GM18873 (cell line): ENCODE measurements around the gene SNX8.

Experiments
- ATAC-seq: cut with Tn5 transposase; IDR thresholded peaks from one replicate; pipeline ENCODE4 v1.9.1; 2021; ENCODE audit warnings: mild to moderate bottlenecking, moderate library complexity, moderate number of reproducible peaks; ENCODE audit not compliant: unreplicated experiment, low FRiP score

Gene SNX8

DNA sequence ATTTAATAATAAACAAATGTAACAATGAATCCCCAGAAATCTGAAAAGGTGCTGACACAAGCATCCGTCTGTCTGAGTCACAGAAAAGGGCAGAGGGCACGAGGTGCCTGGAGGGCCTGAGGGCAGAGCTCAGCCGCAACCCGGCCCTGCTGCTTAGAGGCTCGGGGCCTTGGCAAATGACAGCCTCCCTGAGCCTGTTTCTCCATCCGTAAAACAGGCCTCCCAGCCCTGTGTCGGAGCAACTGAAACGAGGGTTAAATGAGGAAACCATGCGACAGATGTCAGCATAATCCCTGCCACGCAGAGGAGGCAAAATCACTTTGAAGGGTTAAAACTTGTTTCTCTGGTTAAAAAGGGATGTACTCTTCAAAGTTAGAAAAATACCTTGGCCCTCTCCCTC is 47.3 kb downstream of the SNX8 start:
- ATAC-seq: no peak

DNA sequence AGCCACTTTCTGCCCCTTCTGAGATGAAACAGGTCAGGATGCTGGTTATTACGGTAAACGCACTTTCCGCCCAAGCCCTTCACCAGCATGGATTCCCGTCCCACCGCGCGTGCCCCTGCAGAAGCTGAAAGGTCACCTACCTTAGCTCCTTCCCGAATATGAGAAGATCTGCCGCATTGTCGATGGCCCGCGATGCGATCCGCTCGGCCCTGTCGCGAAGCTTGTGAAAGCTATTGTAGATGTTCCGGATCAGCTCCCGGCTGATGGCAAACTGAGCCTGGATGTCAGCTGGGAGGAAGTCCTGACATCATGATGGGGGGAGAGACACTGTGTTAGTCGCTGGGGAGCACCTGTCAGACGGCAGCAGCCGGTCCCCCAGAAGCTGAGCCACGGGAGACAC is 50.1 kb downstream of the SNX8 start:
- ATAC-seq: no peak

DNA sequence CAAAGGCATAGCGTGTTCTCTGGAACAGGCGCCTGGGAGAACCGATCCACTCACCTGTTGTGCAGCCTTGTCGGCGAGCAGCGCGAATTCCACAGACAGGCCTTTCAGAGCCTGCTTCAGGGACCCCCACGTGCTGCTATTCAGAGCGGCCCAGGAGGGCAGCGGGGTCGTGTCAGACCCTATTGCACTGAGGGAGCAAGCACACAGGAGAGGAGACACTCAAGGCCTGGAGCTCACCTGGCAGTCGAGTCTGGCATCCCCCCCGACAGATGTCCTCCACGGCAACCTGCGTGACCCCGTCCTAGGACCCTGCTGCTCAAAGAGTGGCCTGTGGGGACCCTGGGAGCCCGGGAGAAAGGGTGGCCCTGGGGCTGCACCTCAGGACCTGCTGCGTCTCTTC is 51.1 kb downstream of the SNX8 start:
- no peak for ATAC-seq

GRCh38 chr7:2261611-2262010 is 52.6 kb downstream of the SNX8 start:
- ATAC-seq: no peak

DNA sequence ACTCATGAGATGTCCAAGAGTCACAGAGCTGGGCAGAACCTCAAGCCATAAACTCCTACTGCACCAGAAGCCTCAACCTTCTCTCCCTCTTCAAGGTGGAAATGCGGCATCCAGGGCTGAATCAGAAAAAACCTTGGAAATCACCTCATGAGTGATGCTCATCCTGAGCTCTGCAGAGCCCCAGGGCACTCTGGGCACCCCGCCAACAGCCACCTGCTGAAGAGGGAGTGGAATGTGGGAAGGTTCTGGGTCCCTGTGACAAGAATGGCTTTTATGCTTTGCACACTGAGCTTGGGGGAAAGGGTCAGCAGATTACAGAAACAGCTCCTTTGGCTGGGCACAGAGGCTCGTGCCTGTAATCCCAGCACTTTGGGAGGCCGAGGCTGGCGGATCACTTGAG is 53.4 kb downstream of the SNX8 start:
- no peak for ATAC-seq

GRCh38 chr7:2259480-2259879 is 54.8 kb downstream of the SNX8 start:
- ATAC-seq: no peak

- ATAC-seq: no peak
Measured at GRCh38 chr7:2258661-2259365, 55.4 kb downstream of the SNX8 start.

DNA sequence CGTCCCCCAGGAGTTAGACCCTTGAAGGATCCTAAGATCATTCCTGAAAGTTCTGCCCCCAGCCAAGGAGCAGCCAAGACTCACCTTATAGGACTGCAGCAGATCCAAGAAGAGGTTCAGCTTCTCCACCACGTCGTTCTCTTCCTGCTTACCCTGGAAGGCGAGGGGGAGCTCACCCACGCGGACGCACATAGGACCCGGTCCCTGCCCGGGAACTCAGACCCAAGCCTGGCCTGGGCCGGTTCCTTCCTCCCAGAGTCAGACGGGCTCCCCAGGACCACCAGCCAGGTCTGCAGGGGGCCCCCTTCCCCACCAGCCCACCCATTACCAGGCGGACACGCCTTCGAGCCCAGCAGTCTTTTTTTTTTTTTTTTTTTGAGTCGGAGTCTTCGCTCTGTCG is 56.6 kb downstream of the SNX8 start:
- ATAC-seq: no peak

GRCh38 chr7:2257046-2257551 is 57.1 kb downstream of the SNX8 start:
- no peak for ATAC-seq

DNA sequence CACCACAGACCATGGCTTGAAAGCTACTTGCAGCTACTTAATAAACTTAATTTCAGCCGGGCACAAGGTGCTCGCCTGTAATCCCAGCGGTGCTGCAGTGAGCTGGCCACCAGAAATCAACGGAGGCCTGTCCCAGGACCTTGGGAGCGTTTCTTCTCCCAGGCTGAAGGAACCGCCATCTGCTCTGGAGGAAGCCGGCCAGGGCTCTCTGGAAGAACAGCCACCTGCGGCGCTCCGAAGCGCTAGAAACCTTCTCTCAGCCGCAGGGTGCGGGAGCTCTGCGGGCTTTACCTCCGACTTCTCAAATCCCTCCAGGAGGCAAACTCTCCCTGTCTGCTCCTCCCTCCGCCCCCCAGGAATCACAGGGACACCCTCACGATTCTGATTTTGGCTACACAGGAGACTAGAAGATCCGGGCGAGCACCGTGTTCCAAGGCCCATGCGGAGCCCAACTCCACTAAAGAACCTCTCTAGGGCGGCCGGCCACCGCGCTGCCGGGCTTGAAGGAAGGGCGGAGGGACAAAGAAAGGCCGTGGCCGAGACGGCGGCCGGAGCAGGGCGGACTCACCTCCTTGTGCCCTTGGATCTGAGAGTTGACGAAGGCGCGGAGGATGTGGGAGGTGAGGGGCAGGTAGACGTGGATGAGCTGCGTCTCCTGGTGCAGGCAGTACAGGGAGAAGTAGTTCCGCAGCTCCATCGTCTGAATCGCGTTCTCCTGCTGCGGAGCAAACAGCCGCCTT is 57.8 kb downstream of the SNX8 start:
- no peak for ATAC-seq

DNA sequence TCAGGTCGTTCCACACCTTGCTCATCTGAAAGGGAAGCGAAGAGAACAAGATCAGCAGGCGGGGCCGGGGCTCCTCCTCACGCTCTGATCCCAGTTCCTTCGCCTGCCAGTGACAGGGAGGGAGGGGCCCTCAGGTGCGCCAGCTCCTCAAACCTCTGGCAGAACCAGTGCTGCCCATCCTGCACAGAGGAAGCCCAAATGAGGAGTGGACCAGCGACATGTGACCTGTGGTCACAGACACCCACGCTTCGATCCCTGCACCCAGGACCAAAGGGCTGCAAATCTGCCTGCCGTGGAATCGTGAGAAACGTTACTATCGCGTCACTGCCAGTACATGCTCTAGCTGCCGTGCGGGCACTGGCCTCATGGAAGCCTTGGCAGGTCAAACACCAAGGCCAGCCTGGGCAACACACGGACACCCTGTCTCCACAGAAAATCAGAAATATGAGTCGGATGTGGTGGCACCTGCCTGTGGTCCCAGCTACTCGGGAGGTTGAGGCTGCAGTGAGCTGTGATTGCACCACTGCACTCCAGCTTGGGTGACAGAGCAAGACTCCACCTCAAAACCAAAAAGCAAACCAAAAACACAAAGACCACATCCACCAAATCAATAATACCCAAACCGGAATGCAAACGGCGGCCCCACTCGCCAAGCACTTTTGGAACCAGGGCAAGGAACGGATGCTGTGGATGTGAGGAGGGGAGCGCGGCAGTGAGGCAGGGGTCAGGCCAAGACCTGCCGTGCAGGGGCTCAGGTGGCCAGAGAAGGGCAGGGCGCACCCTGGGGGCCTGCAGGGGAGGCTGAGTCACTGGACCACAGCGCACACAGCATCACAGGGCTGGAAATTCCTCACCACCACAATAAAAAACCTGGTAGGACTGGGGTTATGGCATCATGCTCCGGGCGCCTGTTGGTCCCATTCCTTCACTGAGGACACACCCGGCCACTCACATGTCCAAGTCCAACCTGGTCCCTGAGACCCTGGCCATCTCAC is 58.8 kb downstream of the SNX8 start:
- no peak for ATAC-seq

GRCh38 chr7:2254429-2255144 is 59.7 kb downstream of the SNX8 start:
- ATAC-seq: no peak

DNA sequence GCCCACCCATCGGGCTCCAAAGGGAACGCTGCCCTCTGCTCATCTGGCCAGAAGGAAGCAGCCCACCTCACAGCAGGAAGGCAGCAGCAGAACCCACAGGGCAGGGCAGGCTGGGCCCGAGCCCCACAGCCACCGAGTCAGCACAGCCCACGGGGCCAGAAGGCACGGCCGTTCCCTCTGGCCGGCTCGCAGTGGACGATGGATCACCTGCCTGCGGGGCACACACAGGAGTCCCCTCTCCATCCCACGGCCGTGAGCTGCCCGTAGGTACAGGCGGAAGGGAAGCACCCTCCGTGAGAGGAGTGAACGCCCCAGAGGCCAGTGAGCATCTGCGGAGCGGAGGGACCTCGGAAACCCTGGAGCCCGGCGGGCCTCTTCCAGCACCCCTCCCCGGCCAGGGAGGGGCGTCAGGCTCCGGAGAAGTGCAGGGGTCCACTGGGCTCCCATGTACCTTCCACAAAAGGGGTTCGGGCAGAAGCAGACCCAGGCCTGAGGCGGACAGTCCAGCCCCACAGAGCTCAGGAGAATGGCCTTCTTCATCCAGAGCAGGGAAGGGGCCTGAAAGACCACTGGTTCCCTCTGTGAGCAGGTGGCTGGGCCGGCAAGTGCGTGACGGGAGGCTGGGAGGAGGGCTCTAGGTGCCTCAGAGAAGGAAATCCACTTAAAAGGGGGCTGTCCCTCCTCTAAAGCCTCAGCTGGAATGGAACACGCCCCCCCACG is 60.6 kb downstream of the SNX8 start:
- no peak for ATAC-seq

- no peak for ATAC-seq
Measured at GRCh38 chr7:2253021-2253420, 61.2 kb downstream of the SNX8 start.

GRCh38 chr7:2251841-2252771 is 62.1 kb downstream of the SNX8 start:
- ATAC-seq: no peak

DNA sequence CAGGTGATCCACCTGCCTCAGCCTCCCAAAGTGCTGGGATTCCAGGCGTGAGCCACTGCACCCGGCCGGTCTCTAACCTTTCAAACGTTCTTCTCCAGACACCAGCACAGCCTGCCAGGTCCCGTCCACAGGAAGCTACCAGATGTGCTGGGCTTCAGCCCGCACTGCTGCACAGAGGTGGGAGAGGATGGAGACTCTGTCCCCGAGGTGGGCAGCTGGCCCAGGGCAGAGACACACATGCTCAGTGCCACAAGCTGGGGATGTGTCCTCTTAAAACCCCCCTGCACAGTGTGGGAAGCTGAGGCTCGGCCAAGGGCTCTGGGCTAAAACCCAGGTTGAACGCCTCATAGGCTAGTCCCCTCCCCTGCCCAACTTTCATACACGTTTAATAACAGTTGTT is 62.9 kb downstream of the SNX8 start:
- ATAC-seq: no peak

DNA sequence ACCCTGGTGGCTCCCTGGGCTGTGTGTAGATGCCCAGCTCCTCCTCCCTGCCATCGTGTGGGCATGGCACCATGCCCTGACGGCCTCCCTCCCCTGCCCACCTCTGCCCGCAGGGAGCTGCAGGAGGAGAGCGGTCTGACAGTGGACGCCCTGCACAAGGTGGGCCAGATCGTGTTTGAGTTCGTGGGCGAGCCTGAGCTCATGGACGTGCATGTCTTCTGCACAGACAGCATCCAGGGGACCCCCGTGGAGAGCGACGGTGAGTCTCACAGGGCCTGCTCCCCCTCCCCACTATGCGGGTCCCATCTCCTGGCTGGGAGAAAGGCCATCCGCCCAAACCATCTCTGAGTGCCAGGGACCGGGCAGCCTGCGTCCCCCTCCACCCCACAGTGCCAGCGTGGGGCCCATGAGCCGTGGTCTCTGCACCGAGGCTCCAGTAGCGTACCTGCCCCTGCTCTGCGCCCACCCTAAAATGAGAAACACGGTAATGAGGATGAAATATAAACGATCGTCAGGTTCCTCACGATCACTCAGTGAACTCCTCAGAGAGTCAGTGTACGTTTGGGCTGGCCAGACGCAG is 64.4 kb downstream of the SNX8 start:
- ATAC-seq: no peak
